ENCODE results near the gene DAB2IP.

DNA sequence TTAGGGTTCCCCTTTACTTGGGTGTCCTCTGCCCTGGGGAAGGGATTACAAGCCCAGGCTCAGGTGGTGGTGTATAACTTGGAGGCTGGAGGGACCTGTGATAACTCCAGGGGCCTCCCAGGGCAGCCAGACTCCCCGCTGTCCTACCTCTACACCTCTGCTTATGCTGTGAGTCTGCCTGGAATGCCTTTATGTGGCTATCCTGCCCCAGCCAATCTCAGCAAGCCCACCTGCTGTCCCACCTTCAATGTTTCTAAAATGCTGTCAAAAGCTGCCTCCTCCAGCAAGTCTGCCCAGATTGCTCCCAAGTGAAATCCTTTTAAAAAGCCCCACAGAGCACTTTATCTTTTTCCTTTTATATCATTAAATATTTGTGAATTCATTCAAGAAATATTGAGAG, 39.3 kb downstream of the DAB2IP start:
- TF ChIP-seq, protein P1, sequence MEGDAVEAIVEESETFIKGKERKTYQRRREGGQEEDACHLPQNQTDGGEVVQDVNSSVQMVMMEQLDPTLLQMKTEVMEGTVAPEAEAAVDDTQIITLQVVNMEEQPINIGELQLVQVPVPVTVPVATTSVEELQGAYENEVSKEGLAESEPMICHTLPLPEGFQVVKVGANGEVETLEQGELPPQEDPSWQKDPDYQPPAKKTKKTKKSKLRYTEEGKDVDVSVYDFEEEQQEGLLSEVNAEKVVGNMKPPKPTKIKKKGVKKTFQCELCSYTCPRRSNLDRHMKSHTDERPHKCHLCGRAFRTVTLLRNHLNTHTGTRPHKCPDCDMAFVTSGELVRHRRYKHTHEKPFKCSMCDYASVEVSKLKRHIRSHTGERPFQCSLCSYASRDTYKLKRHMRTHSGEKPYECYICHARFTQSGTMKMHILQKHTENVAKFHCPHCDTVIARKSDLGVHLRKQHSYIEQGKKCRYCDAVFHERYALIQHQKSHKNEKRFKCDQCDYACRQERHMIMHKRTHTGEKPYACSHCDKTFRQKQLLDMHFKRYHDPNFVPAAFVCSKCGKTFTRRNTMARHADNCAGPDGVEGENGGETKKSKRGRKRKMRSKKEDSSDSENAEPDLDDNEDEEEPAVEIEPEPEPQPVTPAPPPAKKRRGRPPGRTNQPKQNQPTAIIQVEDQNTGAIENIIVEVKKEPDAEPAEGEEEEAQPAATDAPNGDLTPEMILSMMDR (IDR thresholded peaks at IDR 0.05): no peak
- TF ChIP-seq NFYB (CRISPR knock-in tag; conservative IDR thresholded peaks at IDR 0.05; ENCODE audit: low read depth): no peak
- no peak for TF ChIP-seq ZNF121 (CRISPR knock-in tag; IDR thresholded peaks at IDR 0.05)
- TF ChIP-seq, protein P2, sequence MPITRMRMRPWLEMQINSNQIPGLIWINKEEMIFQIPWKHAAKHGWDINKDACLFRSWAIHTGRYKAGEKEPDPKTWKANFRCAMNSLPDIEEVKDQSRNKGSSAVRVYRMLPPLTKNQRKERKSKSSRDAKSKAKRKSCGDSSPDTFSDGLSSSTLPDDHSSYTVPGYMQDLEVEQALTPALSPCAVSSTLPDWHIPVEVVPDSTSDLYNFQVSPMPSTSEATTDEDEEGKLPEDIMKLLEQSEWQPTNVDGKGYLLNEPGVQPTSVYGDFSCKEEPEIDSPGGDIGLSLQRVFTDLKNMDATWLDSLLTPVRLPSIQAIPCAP (CRISPR knock-in tag; IDR thresholded peaks at IDR 0.05): no peak
- TF ChIP-seq TEAD1 (CRISPR knock-in tag; IDR thresholded peaks at IDR 0.05): no peak
- TF ChIP-seq ZBTB21 (CRISPR knock-in tag; IDR thresholded peaks at IDR 0.05; ENCODE audit: borderline replicate concordance): no peak
- TF ChIP-seq, protein P3, sequence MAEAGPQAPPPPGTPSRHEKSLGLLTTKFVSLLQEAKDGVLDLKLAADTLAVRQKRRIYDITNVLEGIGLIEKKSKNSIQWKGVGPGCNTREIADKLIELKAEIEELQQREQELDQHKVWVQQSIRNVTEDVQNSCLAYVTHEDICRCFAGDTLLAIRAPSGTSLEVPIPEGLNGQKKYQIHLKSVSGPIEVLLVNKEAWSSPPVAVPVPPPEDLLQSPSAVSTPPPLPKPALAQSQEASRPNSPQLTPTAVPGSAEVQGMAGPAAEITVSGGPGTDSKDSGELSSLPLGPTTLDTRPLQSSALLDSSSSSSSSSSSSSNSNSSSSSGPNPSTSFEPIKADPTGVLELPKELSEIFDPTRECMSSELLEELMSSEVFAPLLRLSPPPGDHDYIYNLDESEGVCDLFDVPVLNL (CRISPR knock-in tag; IDR thresholded peaks at IDR 0.05; ENCODE audit: borderline replicate concordance, low read depth): no peak
- TF ChIP-seq SMAD3 (CRISPR knock-in tag; IDR thresholded peaks at IDR 0.05; ENCODE audit: borderline replicate concordance): no peak
